Transverse colon (tissue), 4 donors: Measurements from ENCODE around the gene JAG1.

Experiments used
- CTCF ChIP-seq, 5 experiments: fragments of 200-600 bp in 3 of 5; fragments of 450-650 bp in 2 of 5; sonication (generic) in 3 of 5; IDR thresholded peaks; 1 replicate in 2 of 5; 2 replicates in 3 of 5; pipeline ENCODE4 v1.5.1; 2016 to 2017; ENCODE audit warnings: antibody characterized with exemption in 5 of 5, inconsistent platforms in 3 of 5, mild to moderate bottlenecking in 2 of 5, moderate library complexity in 1 of 5
- EP300 ChIP-seq: sonication (generic); formaldehyde crosslinking; IDR thresholded peaks from one replicate; pipeline ENCODE4 v1.6.1; 2017; ENCODE audit warnings: antibody characterized with exemption, low read depth
- POLR2AphosphoS5 ChIP-seq, 3 donors: sonication (generic); formaldehyde crosslinking; IDR thresholded peaks; one replicate each; pipeline ENCODE4 v1.6.1; 2016; ENCODE audit warnings: antibody characterized with exemption in 3 of 3

GRCh38 chr20:10665027-10665561, 8.7 kb downstream of the JAG1 start:
- TF ChIP-seq CTCF (IDR thresholded peaks at IDR 0.05): no peak
- no peak for TF ChIP-seq POLR2AphosphoS5 (IDR thresholded peaks at IDR 0.05)
- no peak for TF ChIP-seq EP300
